Small intestine (tissue), 16 donors: Measurements from ENCODE around the gene CCL3. TPM values are rescaled to one million over a fixed set of nuclear protein-coding genes. Genes with fewer than 3 reads are reported as not detected.

Experiments
- DNase-seq, 2 donors: peaks; one replicate each; pipeline versions ENCODE4 v3.0.0 to v3.0.0-alpha.2; 2013
- FAIRE-seq: peaks from 2 replicates; lab custom pipeline; 2012; peaks lifted over from hg19 to GRCh38; lab: Jason Lieb, UNC
- H3K27ac ChIP-seq, 3 donors: one replicate each; pipeline ENCODE4 v1.5.1; 2013; ENCODE audit warnings: low read length in 2 of 3, mild to moderate bottlenecking in 2 of 3, control low read depth in 1 of 3, inconsistent platforms in 1 of 3, low read depth in 1 of 3, moderate library complexity in 1 of 3
- H3K27me3 ChIP-seq, 3 donors: one replicate each; pipeline ENCODE4 v1.6.1; 2013; ENCODE audit warnings: low read length in 3 of 3, inconsistent platforms in 1 of 3; ENCODE audit not compliant: control insufficient read depth in 3 of 3, insufficient read depth in 3 of 3
- H3K36me3 ChIP-seq, 3 donors: one replicate each; pipeline ENCODE4 v1.6.1; 2013; ENCODE audit warnings: low read length in 3 of 3, inconsistent platforms in 1 of 3, low read depth in 1 of 3, mild to moderate bottlenecking in 1 of 3, moderate library complexity in 1 of 3; ENCODE audit not compliant: control insufficient read depth in 3 of 3, insufficient read depth in 2 of 3
- H3K4me1 ChIP-seq, 3 donors: one replicate each; pipeline ENCODE4 v1.6.1; 2013; ENCODE audit warnings: low read length in 2 of 3, inconsistent platforms in 1 of 3, low read depth in 1 of 3, mild to moderate bottlenecking in 1 of 3, moderate library complexity in 1 of 3; ENCODE audit not compliant: control insufficient read depth in 3 of 3, insufficient read depth in 2 of 3
- H3K4me3 ChIP-seq, 3 donors: one replicate each; pipeline ENCODE4 v1.5.1; 2013; ENCODE audit warnings: low read length in 3 of 3, control low read depth in 1 of 3, inconsistent platforms in 1 of 3, low read depth in 1 of 3, mild to moderate bottlenecking in 1 of 3, moderate library complexity in 1 of 3
- H3K9me3 ChIP-seq, 2 donors: one replicate each; pipeline ENCODE4 v1.6.1; 2013; ENCODE audit warnings: low read depth in 1 of 2, low read length in 1 of 2; ENCODE audit not compliant: control insufficient read depth in 2 of 2, insufficient read depth in 1 of 2
- WGBS, 3 donors: extraction: QIAGEN DNeasy Blood & Tissue Kit; methylation state at CpG; one replicate each; pipeline ENCODE4 v1.1.7; 2013; 5-methylcytosine and 5-hydroxymethylcytosine counted together
- long read RNA-seq, 10 donors: transcript quantifications; one replicate each; lab custom pipeline, GENCODE V29; 2026
- polyA plus RNA-seq, 4 donors: library from polyadenylated mRNA; stranded (reverse) in 3 of 4; unstranded in 1 of 4; fragments of 200-250 nt in 3 of 4; fragments of 120-200 nt in 1 of 4; gene quantifications; one replicate each; pipeline versions ENCODE4 v1.2.1 to v1.2.3, GENCODE V29; 2013
- donor health status: healthy with polysubstance abuse.
- donor health status: control.
- donor health status: control.
- donor health status: Bipolar disorder and iron deficiency.
- donor health status: healthy.

The CCL3 gene
- polyA plus RNA-seq: 1 to 10 TPM; 1.8 to 4.9 (median 3.3) TPM
- long read RNA-seq, donor 1: 0 reads
- long read RNA-seq, donor 2, partial matches to known transcripts: 0 of 4 reads
- long read RNA-seq, donor 2, other reads (novel, unspliced or antisense): 0 of 4 reads
- long read RNA-seq, donor 3, partial matches to known transcripts: 0 of 4 reads
- long read RNA-seq, donor 3, other reads (novel, unspliced or antisense): 0 of 4 reads
- long read RNA-seq, donor 4, partial matches to known transcripts: 0 of 1 reads
- long read RNA-seq, donor 4, other reads (novel, unspliced or antisense): 0 of 1 reads
- long read RNA-seq, donor 5: 0 reads
- long read RNA-seq, donor 6, partial matches to known transcripts: 0 of 1 reads
- long read RNA-seq, donor 6, other reads (novel, unspliced or antisense): 0 of 1 reads
- long read RNA-seq, donor 7, transcript CCL3-204 (3 exons, 778 nt): major isoform, 5 of 5 reads
- long read RNA-seq, donor 7, partial matches to known transcripts: 0 of 5 reads
- long read RNA-seq, donor 7, other reads (novel, unspliced or antisense): 0 of 5 reads
- long read RNA-seq, donor 8, partial matches to known transcripts: 0 of 2 reads
- long read RNA-seq, donor 8, other reads (novel, unspliced or antisense): 0 of 2 reads
- long read RNA-seq, donor 9, partial matches to known transcripts: 0 of 3 reads
- long read RNA-seq, donor 9, other reads (novel, unspliced or antisense): 0 of 3 reads
- long read RNA-seq, donor 10, transcript CCL3-204 (3 exons, 778 nt): major isoform, 6 of 6 reads
- long read RNA-seq, donor 10, partial matches to known transcripts: 0 of 6 reads
- long read RNA-seq, donor 10, other reads (novel, unspliced or antisense): 0 of 6 reads

GRCh38 chr17:36089888-36090836 is at the start of gene CCL3:
Gene CCL3, minus strand, starts transcription at chr17:36090143. Its CDS starts 85 bp downstream, at chr17:36090058.
- peak within 1 kb of the TSS in 1 of 3 donors; percentile 33 for H3K27ac ChIP-seq

GRCh38 chr17:36136439-36136838 is 46.5 kb upstream of the CCL3 start:
- Histone ChIP-seq H3K4me3 (no peak overlapping the region), H3K4me1 (peaks cover 0 to 23% (median 3%) of the 10 kb centered on the region in 3 donors), H3K36me3 (no peaks in the 10 kb centered on the region), H3K27me3 (no peaks in the 10 kb centered on the region), H3K9me3 (peaks cover 0 to 3% of the 10 kb centered on the region in 2 donors), H3K27ac (peak overlapping the region in 1 of 3 donors; percentile 63)
- 9 to 57% (median 44%) methylated on average over 1 of the region's 1 CpG for WGBS, 3 donors
- no peak for FAIRE-seq
- no peak for DNase-seq

More at GRCh38 chr17:36089888-36090836, at the start of gene CCL3:
- H3K4me3 ChIP-seq: no peak within 1 kb of the TSS
- H3K36me3 ChIP-seq: no peaks in the 10 kb centered on the region
- no peaks in the 10 kb centered on the region for H3K4me1 ChIP-seq
- 60 to 72% (median 61%) methylated on average over 9 of the region's 9 CpGs for WGBS, 3 donors
- H3K9me3 ChIP-seq: no peaks in the 10 kb centered on the region
- no peak for FAIRE-seq
- no peak for DNase-seq
- H3K27me3 ChIP-seq: no peaks in the 10 kb centered on the region

- H3K27ac ChIP-seq: peak overlapping the region in 1 of 3 donors; percentile 63
- no peaks in the 10 kb centered on the region for H3K27me3 ChIP-seq
- FAIRE-seq: no peak
- 25 to 60% (median 32%) methylated on average over 1 of the region's 1 CpG for WGBS, 3 donors
- peaks cover 0 to 23% (median 3%) of the 10 kb centered on the region in 3 donors for H3K4me1 ChIP-seq
- H3K4me3 ChIP-seq: no peak overlapping the region
- no peaks in the 10 kb centered on the region for H3K36me3 ChIP-seq
- peak; percentile 68 to 72 for DNase-seq
- peaks cover 0 to 3% of the 10 kb centered on the region in 2 donors for H3K9me3 ChIP-seq
Observed at GRCh38 chr17:36136036-36136435, 46.1 kb upstream of the CCL3 start.

- Histone ChIP-seq H3K27ac (peak overlapping the region in 1 of 3 donors; percentile 0), H3K36me3 (no peaks in the 10 kb centered on the region), H3K4me1 (peaks cover 0 to 23% (median 3%) of the 10 kb centered on the region in 3 donors), H3K4me3 (no peak overlapping the region), H3K27me3 (no peaks in the 10 kb centered on the region), H3K9me3 (peaks cover 0 to 3% of the 10 kb centered on the region in 2 donors)
- FAIRE-seq: no peak
- 59 to 69% (median 62%) methylated on average over 4 of the region's 4 CpGs for WGBS, 3 donors
- DNase-seq: no peak
Observed at GRCh38 chr17:36135465-36135864, 45.5 kb upstream of the CCL3 start.

- H3K27me3 ChIP-seq: no peaks in the 10 kb centered on the region
- peaks cover 0 to 3% of the 10 kb centered on the region in 2 donors for H3K9me3 ChIP-seq
- H3K4me3 ChIP-seq: no peak overlapping the region
- DNase-seq: peak; percentile 61 to 86
- no peak overlapping the region for H3K27ac ChIP-seq
- peaks cover 0 to 23% (median 4%) of the 10 kb centered on the region in 3 donors for H3K4me1 ChIP-seq
- no peak for FAIRE-seq
- H3K36me3 ChIP-seq: no peaks in the 10 kb centered on the region
- 37 to 44% (median 43%) methylated on average over 4 of the region's 4 CpGs for WGBS, 3 donors
Observed at GRCh38 chr17:36133602-36134236, 43.8 kb upstream of the CCL3 start.

GRCh38 chr17:36132421-36132831 is 42.5 kb upstream of the CCL3 start:
- WGBS, 3 donors: 83 to 98% (median 90%) methylated on average over 2 of the region's 2 CpGs
- Histone ChIP-seq H3K36me3 (no peaks in the 10 kb centered on the region), H3K4me1 (peaks cover 2 to 25% (median 9%) of the 10 kb centered on the region in 3 donors), H3K9me3 (peaks cover 0 to 2% of the 10 kb centered on the region in 2 donors), H3K27ac (no peak overlapping the region), H3K4me3 (no peak overlapping the region), H3K27me3 (no peaks in the 10 kb centered on the region)
- FAIRE-seq: no peak
- DNase-seq: no peak

GRCh38 chr17:36131931-36132330 is 42.0 kb upstream of the CCL3 start:
- DNase-seq: no peak
- Histone ChIP-seq H3K27me3 (no peaks in the 10 kb centered on the region), H3K4me3 (no peak overlapping the region), H3K36me3 (no peaks in the 10 kb centered on the region), H3K4me1 (peaks cover 2 to 22% (median 11%) of the 10 kb centered on the region in 3 donors), H3K9me3 (peaks cover 0 to 4% of the 10 kb centered on the region in 2 donors), H3K27ac (no peak overlapping the region)
- 90 to 96% (median 95%) methylated on average over 3 of the region's 3 CpGs for WGBS, 3 donors
- FAIRE-seq: no peak
